ENCODE results near the gene ADAMTS17.

GRCh38 chr15:99962006-99962561 lies 379.7 kb downstream of the ADAMTS17 start:
- TF ChIP-seq CTCF (IDR thresholded peaks at IDR 0.05) (no peak), POLR2A (IDR thresholded peaks at IDR 0.05) (no peak)

Measured in right lobe of liver (tissue), 4 donors.